ENCODE measurements around the gene GPRC5D.

DNA sequence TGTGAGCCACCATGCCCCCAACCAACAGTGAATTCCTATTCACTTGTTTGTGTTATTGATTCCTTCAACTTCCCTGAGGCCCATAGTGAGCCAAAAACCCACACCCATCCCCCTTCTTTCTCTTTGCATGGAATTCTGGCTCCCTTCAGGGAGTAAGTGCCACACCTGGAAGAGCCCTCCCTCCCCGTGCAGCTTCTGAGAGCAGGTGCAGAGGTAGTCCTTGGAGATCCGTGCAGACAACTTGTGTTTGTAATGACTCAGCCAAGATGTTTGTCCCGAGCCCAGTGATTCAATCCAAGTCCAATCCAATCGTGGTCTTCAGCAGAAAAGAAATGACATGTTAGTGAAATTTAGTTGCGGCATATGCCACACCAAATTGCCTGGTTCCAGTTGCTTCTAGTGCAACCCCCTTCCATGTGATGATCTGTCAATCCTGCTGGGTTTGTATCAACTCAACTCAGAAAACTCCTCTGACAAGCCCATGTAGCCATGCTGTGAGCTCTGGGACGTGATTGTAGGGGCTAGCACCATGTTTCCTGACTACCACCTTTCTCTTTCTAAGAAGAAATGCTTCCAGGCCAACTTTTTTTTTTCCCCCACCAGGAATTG is 33.1 kb downstream of the GPRC5D start:
- no peak for TF ChIP-seq POLR2A (IDR thresholded peaks at IDR 0.05)
- TF ChIP-seq EP300 (IDR thresholded peaks at IDR 0.05): no peak
- TF ChIP-seq, protein P1, sequence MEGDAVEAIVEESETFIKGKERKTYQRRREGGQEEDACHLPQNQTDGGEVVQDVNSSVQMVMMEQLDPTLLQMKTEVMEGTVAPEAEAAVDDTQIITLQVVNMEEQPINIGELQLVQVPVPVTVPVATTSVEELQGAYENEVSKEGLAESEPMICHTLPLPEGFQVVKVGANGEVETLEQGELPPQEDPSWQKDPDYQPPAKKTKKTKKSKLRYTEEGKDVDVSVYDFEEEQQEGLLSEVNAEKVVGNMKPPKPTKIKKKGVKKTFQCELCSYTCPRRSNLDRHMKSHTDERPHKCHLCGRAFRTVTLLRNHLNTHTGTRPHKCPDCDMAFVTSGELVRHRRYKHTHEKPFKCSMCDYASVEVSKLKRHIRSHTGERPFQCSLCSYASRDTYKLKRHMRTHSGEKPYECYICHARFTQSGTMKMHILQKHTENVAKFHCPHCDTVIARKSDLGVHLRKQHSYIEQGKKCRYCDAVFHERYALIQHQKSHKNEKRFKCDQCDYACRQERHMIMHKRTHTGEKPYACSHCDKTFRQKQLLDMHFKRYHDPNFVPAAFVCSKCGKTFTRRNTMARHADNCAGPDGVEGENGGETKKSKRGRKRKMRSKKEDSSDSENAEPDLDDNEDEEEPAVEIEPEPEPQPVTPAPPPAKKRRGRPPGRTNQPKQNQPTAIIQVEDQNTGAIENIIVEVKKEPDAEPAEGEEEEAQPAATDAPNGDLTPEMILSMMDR (IDR thresholded peaks at IDR 0.05): no peak
